ENCODE data around the gene KIAA0513. TPM values are rescaled to one million over a fixed set of nuclear protein-coding genes. Genes with fewer than 3 reads are reported as not detected.

The KIAA0513 gene
- polyA plus RNA-seq, 1 experiment = 10.0 TPM

DNA sequence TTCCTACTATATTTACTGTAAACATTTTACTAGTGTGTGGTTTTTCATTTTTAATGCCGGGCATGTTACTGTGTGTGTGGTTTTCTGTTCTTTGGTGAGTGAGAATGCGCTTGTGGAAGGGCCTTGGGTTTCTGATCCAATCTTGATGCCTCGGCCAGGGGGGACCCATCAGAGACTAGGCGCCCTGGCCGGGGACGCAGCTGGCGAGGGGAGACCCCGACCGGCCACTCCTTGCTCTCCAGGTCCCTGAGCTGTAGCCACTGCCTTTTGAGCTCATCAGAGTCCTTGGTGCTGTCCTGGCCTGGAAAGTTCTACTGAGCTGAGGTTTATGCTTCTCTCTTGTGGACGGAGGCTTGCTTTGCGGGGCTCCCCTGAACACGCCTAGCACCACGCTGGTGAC lies 37.5 kb downstream of the KIAA0513 start:
- no peak overlapping the region for H3K4me3 ChIP-seq (ENCODE audit: low read depth, low read length)
- no peak for DNase-seq (ENCODE audit: low read depth, low spot score)
- TF ChIP-seq, protein P1, sequence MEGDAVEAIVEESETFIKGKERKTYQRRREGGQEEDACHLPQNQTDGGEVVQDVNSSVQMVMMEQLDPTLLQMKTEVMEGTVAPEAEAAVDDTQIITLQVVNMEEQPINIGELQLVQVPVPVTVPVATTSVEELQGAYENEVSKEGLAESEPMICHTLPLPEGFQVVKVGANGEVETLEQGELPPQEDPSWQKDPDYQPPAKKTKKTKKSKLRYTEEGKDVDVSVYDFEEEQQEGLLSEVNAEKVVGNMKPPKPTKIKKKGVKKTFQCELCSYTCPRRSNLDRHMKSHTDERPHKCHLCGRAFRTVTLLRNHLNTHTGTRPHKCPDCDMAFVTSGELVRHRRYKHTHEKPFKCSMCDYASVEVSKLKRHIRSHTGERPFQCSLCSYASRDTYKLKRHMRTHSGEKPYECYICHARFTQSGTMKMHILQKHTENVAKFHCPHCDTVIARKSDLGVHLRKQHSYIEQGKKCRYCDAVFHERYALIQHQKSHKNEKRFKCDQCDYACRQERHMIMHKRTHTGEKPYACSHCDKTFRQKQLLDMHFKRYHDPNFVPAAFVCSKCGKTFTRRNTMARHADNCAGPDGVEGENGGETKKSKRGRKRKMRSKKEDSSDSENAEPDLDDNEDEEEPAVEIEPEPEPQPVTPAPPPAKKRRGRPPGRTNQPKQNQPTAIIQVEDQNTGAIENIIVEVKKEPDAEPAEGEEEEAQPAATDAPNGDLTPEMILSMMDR (IDR thresholded peaks at IDR 0.05; ENCODE audit: low read depth, low read length) = no peak
- no peaks in the 10 kb centered on the region; the same call in 1 of the 2 replicates for H3K9me3 ChIP-seq (ENCODE audit: control insufficient read depth, insufficient read depth, low read length)
- ChIA-PET CTCF (interaction anchor here (1.3 kb wide), 1 partner anchor 9 kb away, joined by 5 read pairs; no protein-coding TSS in a partner anchor), POLR2A (no interaction called here)
- H3K27me3 ChIP-seq (ENCODE audit: control insufficient read depth, insufficient read depth, low read length) = peaks cover 3% of the 10 kb centered on the region
- no peak overlapping the region for H3K27ac ChIP-seq (ENCODE audit: low read depth, low read length)

DNA sequence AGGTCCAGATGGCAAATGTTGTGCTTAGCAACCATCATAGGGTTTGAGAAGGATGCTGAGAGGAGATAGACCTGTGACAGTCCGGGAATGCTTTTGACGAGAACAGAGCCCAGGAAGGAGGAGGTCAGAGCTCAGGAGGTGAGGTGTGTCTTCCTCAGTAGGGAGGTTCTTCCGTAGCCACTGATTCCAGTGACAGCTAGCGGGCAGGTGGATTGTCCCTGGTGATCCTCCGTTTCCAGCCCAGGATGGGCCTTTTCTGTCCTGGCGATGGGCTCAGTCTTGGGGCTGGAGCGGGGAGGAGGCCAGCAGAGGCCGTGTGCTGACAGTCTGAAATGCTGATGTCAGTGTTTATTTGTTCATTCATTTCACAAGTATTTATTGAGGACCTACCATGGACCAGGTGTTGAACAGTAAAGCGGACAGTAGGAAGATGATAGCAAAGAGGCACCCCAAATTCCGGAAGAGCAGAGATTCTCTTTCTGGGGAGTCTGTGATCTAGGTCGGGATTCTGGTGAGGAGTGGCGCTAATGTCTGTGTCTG lies 38.8 kb downstream of the KIAA0513 start:
- Histone ChIP-seq H3K4me3 (ENCODE audit: low read depth, low read length) (no peak overlapping the region), H3K27ac (ENCODE audit: low read depth, low read length) (no peak overlapping the region), H3K9me3 (ENCODE audit: control insufficient read depth, insufficient read depth, low read length) (no peaks in the 10 kb centered on the region; the same call in 1 of the 2 replicates), H3K27me3 (ENCODE audit: control insufficient read depth, insufficient read depth, low read length) (peaks cover 2% of the 10 kb centered on the region)
- ChIA-PET CTCF (no interaction called here), POLR2A (no interaction called here)
- TF ChIP-seq, protein P1 (IDR thresholded peaks at IDR 0.05; ENCODE audit: low read depth, low read length) = no peak
- DNase-seq (ENCODE audit: low read depth, low spot score) = no peak

DNA sequence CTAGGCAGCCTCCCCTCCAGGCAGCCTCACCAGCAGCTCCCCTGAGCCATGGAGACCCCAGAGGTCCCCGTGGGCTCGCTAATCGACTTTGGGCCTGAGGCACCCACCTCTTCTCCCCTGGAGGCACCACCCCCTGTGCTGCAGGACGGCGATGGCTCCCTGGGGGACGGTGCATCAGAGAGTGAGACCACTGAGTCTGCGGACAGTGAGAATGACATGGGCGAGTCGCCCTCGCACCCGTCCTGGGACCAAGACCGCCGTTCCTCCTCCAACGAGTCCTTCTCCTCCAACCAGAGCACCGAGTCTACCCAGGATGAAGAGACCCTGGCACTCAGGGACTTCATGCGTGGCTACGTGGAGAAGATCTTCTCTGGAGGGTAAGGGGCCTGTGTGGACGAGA lies 39.4 kb downstream of the KIAA0513 start:
- no peak overlapping the region for H3K4me3 ChIP-seq (ENCODE audit: low read depth, low read length)
- no peaks in the 10 kb centered on the region for H3K27me3 ChIP-seq (ENCODE audit: control insufficient read depth, insufficient read depth, low read length)
- ChIA-PET CTCF (no interaction called here), POLR2A (no interaction called here)
- H3K9me3 ChIP-seq (ENCODE audit: control insufficient read depth, insufficient read depth, low read length) = no peaks in the 10 kb centered on the region; the same call in 1 of the 2 replicates
- no peak for DNase-seq (ENCODE audit: low read depth, low spot score)
- no peak overlapping the region for H3K27ac ChIP-seq (ENCODE audit: low read depth, low read length)
- TF ChIP-seq, protein P1 (IDR thresholded peaks at IDR 0.05; ENCODE audit: low read depth, low read length) = no peak

DNA sequence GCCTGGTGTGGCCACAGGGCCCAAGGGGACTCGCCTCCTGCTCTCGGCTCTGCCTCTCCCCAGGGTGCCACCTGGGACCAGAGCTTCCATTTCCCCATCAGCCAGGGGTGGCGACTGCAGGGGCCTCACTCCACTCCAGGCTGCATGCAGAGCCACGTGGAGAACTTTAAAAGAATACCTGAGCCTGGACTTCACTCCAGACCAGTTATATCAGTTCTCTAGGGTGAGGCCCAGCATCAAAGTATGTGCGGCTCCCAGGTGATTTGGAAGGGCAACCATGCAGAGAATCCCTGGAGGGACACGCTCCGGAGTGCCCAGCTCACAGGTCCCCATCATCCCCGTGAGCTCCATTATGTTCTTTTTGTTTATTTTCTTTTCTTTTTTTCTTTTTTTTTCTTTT lies 39.8 kb downstream of the KIAA0513 start:
- no peak overlapping the region for H3K4me3 ChIP-seq (ENCODE audit: low read depth, low read length)
- ChIA-PET CTCF (no interaction called here), POLR2A (no interaction called here)
- no peaks in the 10 kb centered on the region for H3K27me3 ChIP-seq (ENCODE audit: control insufficient read depth, insufficient read depth, low read length)
- no peak for DNase-seq (ENCODE audit: low read depth, low spot score)
- H3K9me3 ChIP-seq (ENCODE audit: control insufficient read depth, insufficient read depth, low read length) = no peaks in the 10 kb centered on the region; the same call in 1 of the 2 replicates
- TF ChIP-seq, protein P1 (IDR thresholded peaks at IDR 0.05; ENCODE audit: low read depth, low read length) = no peak
- no peak overlapping the region for H3K27ac ChIP-seq (ENCODE audit: low read depth, low read length)

DNA sequence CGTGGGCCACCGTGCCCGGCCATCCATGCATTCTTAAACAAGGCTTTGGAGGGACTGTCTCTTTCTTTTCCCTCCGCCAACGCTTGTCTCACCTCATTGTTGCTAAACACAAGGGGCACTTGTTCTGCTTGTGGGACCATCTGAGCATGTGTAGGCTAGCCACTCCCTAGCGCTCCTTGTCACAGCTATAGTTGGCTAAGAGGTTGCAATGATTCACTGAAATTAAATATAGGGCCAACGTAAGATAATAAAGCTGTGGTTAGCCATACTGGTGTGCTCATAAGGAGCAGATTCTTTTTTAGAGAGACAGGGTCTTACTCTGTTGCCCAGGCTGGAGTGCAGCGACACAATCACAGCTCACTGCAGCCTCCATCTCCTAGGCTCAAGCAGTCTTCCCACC lies 41.2 kb downstream of the KIAA0513 start:
- DNase-seq (ENCODE audit: low read depth, low spot score) = no peak
- TF ChIP-seq, protein P1 (IDR thresholded peaks at IDR 0.05; ENCODE audit: low read depth, low read length) = no peak
- Histone ChIP-seq H3K9me3 (ENCODE audit: control insufficient read depth, insufficient read depth, low read length) (no peaks in the 10 kb centered on the region; the same call in 1 of the 2 replicates), H3K4me3 (ENCODE audit: low read depth, low read length) (no peak overlapping the region), H3K27ac (ENCODE audit: low read depth, low read length) (no peak overlapping the region), H3K27me3 (ENCODE audit: control insufficient read depth, insufficient read depth, low read length) (no peaks in the 10 kb centered on the region)
- ChIA-PET CTCF (no interaction called here), POLR2A (interaction anchor here (0.5 to 0.8 kb wide), 3 partner anchors 26 to 46 kb away, joined by 3 to 8 read pairs (median 3); partner anchors contain the start of gene KIAA0513)
